Panc1 (cell line): ENCODE data around the gene ICAM2. TPM values are rescaled to one million over a fixed set of nuclear protein-coding genes. Genes with fewer than 3 reads are reported as not detected.

Experiments
- ATAC-seq: fragments of 200-7000 bp; cut with Tn5 transposase; 2 replicates; pipeline ENCODE4 v1.9.1; 2020; ENCODE audit warnings: mild to moderate bottlenecking, moderate library complexity
- BruUV-seq: library from RNA; stranded (reverse); fragments of 400-500 nt; replicated peaks from 2 replicates; lab custom pipeline; 2021; lab: Mats Ljungman, UMichigan
- CTCF ChIA-PET: fragments of 300-600 bp; sonication (Branson Sonifier 250); formaldehyde crosslinking; loops from one replicate; lab custom pipeline; 2022; ENCODE audit warnings: antibody characterized with exemption; lab: Charles Lee
- POLR2A ChIA-PET: fragments of 300-600 bp; sonication (Branson Sonifier 250); formaldehyde crosslinking; loops from one replicate; lab custom pipeline; 2022; ENCODE audit warnings: antibody characterized with exemption; lab: Charles Lee
- DNase-seq: peaks from one replicate; pipeline ENCODE4 v3.0.0-alpha.2; 2010; ENCODE audit warnings: low read depth, low spot score
- H3K27ac ChIP-seq: 2 replicates; pipeline ENCODE4 v1.5.1; 2011; ENCODE audit warnings: mild to moderate bottlenecking, low read length, inconsistent platforms
- H3K27me3 ChIP-seq: fragments of 200-500 bp; sonication (Bioruptor generic); 2 replicates; pipeline ENCODE4 v1.6.0; 2014; ENCODE audit warnings: low read length, inconsistent platforms; ENCODE audit not compliant: control insufficient read depth, insufficient read depth
- H3K36me3 ChIP-seq: fragments of 200-500 bp; sonication (Bioruptor generic); 2 replicates; pipeline ENCODE4 v1.5.1; 2014; ENCODE audit warnings: inconsistent platforms, mild to moderate bottlenecking, low read length, moderate library complexity; ENCODE audit not compliant: control insufficient read depth, insufficient read depth
- H3K4me1 ChIP-seq: 2 replicates; pipeline ENCODE4 v1.5.1; 2011; ENCODE audit warnings: inconsistent platforms, mild to moderate bottlenecking, low read length, moderate library complexity; ENCODE audit not compliant: control insufficient read depth, insufficient read depth
- H3K4me3 ChIP-seq, 2 experiments: 2 replicates each; pipeline ENCODE4 v1.5.1; 2011 to 2012; ENCODE audit warnings: low read depth in 2 of 2, low read length in 2 of 2, mild to moderate bottlenecking in 2 of 2, inconsistent platforms in 1 of 2, moderate library complexity in 1 of 2
- H3K9me3 ChIP-seq: fragments of 200-500 bp; sonication (Bioruptor generic); 2 replicates; pipeline ENCODE4 v1.5.1; 2014; ENCODE audit warnings: low read depth, mild to moderate bottlenecking, inconsistent platforms, low read length, moderate library complexity; ENCODE audit not compliant: control insufficient read depth, insufficient read depth
- CTCF ChIP-seq: fragments of 450-650 bp; IDR thresholded peaks from 2 replicates; pipeline ENCODE4 v1.5.1; 2017; ENCODE audit warnings: mild to moderate bottlenecking
- POLR2AphosphoS5 ChIP-seq: IDR thresholded peaks from 2 replicates; pipeline ENCODE4 v1.6.1; 2012; ENCODE audit warnings: mild to moderate bottlenecking, low read depth, low read length, moderate library complexity
- REST ChIP-seq, 2 experiments: IDR thresholded peaks; 2 replicates each; pipeline ENCODE4 v1.6.1; 2011 to 2012; ENCODE audit warnings: low read depth in 2 of 2, control low read depth in 1 of 2, low read length in 1 of 2, mild to moderate bottlenecking in 1 of 2, moderate library complexity in 1 of 2; ENCODE audit not compliant: insufficient read depth in 1 of 2
- SIN3A ChIP-seq: IDR thresholded peaks from 2 replicates; pipeline ENCODE4 v1.6.1; 2012; ENCODE audit warnings: low read depth, mild to moderate bottlenecking, low read length, moderate library complexity, borderline replicate concordance; ENCODE audit not compliant: insufficient read depth
- TCF7L2 ChIP-seq: IDR thresholded peaks from 2 replicates; pipeline ENCODE4 v1.6.1; 2011; ENCODE audit warnings: mild to moderate bottlenecking, low read depth, low read length, inconsistent platforms
- in situ Hi-C: cut with HindIII; loops from 2 replicates; pipeline ENCODE4 v1.10.0; 2016; ENCODE audit warnings: low sequenced_read_pairs, low pct_unique_long_range_greater_than_20kb
- intact Hi-C: fragments of 100-400 bp; cut with micrococcal nuclease; formaldehyde crosslinking; loops from one replicate; pipeline ENCODE4 v1.10.0; 2022; ENCODE audit not compliant: unreplicated experiment
- total RNA-seq: library from RNA; stranded (reverse); gene quantifications from one replicate; pipeline ENCODE4 v1.2.1, GENCODE V29; 2021; ENCODE audit not compliant: unreplicated experiment

The ICAM2 gene
- total RNA-seq, 1 experiment from 2014 or later = 0.33 TPM

- no TSS peak for BruUV-seq
- H3K27ac ChIP-seq = no peak overlapping the region
- TF ChIP-seq REST (IDR thresholded peaks at IDR 0.05; ENCODE audit: insufficient read depth in 1 of 2, low read depth in 2 of 2, low read length in 1 of 2) (no peak), SIN3A (no peak), TCF7L2 (no peak), POLR2AphosphoS5 (no peak)
- ATAC-seq (peak; percentile 92), DNase-seq (no peak)
- H3K36me3 ChIP-seq = no peaks in the 10 kb centered on the region
- H3K4me1 ChIP-seq = peaks cover 4% of the 10 kb centered on the region; the same call in 1 of the 2 replicates
- H3K27me3 ChIP-seq = no peaks in the 10 kb centered on the region
- intact Hi-C loops = no loop called here
- in situ Hi-C loops = no loop called here
- no peak overlapping the region for H3K4me3 ChIP-seq
- no peaks in the 10 kb centered on the region for H3K9me3 ChIP-seq
- CTCF ChIA-PET = interaction anchor here (1.2 to 1.4 kb wide), 2 partner anchors 8 to 28 kb away, joined by 4 to 8 read pairs; no protein-coding TSS in a partner anchor
- POLR2A ChIA-PET = no interaction called here
These were observed 45.7 kb downstream of the ICAM2 start for GRCh38 chr17:63974594-63975192.

GRCh38 chr17:63973930-63974593, 46.4 kb downstream of the ICAM2 start:
- no peak overlapping the region for H3K4me3 ChIP-seq
- no peak overlapping the region for H3K27ac ChIP-seq

More at GRCh38 chr17:63973930-63974593, 46.4 kb downstream of the ICAM2 start:
- ATAC-seq (peak; percentile 81), DNase-seq (no peak)
- Histone ChIP-seq H3K36me3 (no peaks in the 10 kb centered on the region), H3K27me3 (no peaks in the 10 kb centered on the region), H3K4me1 (peaks cover 4% of the 10 kb centered on the region; the same call in 1 of the 2 replicates), H3K9me3 (no peaks in the 10 kb centered on the region)
- in situ Hi-C loops = no loop called here
- ChIA-PET POLR2A (no interaction called here), CTCF (interaction anchor here (0.7 kb wide), 1 partner anchor 103 kb away, joined by 3 read pairs; no protein-coding TSS in a partner anchor)
- no TSS peak for BruUV-seq
- no peak for TF ChIP-seq TCF7L2
- TF ChIP-seq CTCF = no peak
- TF ChIP-seq POLR2AphosphoS5 = no peak
- no peak for TF ChIP-seq REST (IDR thresholded peaks at IDR 0.05; ENCODE audit: insufficient read depth in 1 of 2, low read depth in 2 of 2, low read length in 1 of 2)
- TF ChIP-seq SIN3A = no peak
- intact Hi-C loops = no loop called here
